AG10803 (cell line): ENCODE data around the gene CFAP107.
"Not testable (repeated sequence)": the region's sequence is repeated elsewhere in the genome, so short reads cannot be mapped to it uniquely, and the experiment has no call there.

ENCODE experiments used
- DNase-seq: peaks from one replicate; pipeline ENCODE4 v3.0.0; 2010; ENCODE audit warnings: low read depth
- H3K4me3 ChIP-seq: 2 replicates; pipeline ENCODE4 v1.5.1; 2011; ENCODE audit warnings: mild to moderate bottlenecking, low read length, control low read depth
- TF ChIP-seq, protein P1 (sequence below): conservative IDR thresholded peaks from 2 replicates; pipeline ENCODE4 v1.5.1; 2011; ENCODE audit warnings: mild to moderate bottlenecking, low read length, control low read depth, inconsistent platforms

CFAP107 gene

DNA sequence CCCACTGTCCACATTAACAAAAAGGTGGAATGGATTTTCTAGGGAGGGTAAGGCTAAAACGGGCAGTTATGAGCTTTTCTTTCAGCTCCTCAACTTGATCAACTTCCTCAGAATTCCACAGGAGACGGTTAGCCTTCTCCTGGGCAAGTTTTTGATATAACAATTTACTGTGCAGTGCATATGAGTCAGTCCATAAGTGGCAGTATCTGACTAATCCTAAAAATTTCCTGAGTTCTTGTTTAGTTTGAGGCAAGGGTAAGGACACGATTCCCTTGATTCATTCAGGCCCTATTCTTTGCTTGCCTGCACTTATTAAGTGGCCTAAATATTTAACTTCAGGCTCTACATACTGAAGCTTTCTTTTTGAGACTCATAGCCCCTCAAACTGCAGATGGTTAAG lies 36.3 kb upstream of the CFAP107 start:
- no peak overlapping the region for H3K4me3 ChIP-seq
- DNase-seq = peak; percentile 64
- TF ChIP-seq, protein P1, sequence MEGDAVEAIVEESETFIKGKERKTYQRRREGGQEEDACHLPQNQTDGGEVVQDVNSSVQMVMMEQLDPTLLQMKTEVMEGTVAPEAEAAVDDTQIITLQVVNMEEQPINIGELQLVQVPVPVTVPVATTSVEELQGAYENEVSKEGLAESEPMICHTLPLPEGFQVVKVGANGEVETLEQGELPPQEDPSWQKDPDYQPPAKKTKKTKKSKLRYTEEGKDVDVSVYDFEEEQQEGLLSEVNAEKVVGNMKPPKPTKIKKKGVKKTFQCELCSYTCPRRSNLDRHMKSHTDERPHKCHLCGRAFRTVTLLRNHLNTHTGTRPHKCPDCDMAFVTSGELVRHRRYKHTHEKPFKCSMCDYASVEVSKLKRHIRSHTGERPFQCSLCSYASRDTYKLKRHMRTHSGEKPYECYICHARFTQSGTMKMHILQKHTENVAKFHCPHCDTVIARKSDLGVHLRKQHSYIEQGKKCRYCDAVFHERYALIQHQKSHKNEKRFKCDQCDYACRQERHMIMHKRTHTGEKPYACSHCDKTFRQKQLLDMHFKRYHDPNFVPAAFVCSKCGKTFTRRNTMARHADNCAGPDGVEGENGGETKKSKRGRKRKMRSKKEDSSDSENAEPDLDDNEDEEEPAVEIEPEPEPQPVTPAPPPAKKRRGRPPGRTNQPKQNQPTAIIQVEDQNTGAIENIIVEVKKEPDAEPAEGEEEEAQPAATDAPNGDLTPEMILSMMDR = no peak

DNA sequence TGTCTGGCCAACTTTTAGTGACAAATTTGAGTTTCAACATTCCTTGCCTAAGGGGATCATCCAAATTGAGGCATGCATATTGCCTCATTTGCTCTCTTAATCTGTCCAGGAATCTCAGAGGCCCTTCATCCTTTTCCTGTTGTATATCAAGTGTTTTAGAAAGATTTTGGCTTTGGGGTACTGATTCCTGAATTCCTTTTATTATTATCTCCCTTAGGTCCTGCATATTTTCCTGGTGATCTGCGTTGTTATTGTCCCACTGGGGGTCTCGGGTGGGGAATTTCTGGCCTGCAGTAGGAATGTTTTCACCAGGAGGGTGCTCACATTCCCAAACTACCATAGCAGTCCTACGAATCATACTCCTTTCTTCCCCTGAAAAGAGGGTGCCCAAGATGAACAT lies 34.5 kb upstream of the CFAP107 start:
- peak; percentile 84 for DNase-seq
- TF ChIP-seq, protein P1 = no peak
- H3K4me3 ChIP-seq = no peak overlapping the region

DNA sequence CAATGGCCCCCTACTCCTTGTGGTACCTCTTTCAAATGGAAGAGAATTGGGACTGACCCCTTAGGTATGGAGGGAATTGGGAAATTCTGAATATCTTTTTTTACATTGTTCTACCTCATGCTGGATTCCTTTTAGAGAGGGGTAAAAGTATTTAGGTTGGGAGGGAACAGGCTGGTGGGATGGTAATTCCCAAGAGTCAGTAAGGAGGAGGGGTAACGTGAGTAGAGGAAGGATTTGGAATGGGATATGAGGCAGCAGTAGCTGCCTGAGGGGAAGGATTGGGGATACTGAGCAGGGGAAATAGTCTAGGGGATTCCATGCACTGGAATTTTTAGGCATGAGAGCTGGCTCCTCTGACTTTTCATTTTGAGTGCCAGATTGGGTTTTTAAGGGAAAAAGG lies 33.9 kb upstream of the CFAP107 start:
- no peak overlapping the region for H3K4me3 ChIP-seq
- TF ChIP-seq, protein P1 = no peak
- peak; percentile 49 for DNase-seq

DNA sequence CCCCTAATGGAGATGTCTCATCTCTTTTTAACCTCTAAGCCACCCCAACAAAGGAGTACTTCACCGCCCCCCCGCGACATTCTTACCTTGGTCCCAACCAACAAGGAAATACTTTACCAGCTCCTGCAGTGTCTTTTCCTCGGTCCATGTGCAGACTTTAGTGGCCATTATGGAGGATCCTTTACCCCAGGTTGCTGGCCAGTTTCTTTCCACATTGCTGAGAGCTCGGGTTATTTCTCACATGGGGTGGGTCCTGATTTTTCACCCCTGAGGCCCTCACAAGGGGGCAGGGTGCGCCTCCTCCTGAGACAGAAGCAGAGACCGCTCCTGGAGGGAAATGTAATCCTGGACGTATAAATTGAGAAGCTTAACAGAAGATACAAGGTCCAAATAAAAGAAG lies 33.1 kb upstream of the CFAP107 start:
- no peak for DNase-seq
- TF ChIP-seq, protein P1 = no peak
- H3K4me3 ChIP-seq = no peak overlapping the region

DNA sequence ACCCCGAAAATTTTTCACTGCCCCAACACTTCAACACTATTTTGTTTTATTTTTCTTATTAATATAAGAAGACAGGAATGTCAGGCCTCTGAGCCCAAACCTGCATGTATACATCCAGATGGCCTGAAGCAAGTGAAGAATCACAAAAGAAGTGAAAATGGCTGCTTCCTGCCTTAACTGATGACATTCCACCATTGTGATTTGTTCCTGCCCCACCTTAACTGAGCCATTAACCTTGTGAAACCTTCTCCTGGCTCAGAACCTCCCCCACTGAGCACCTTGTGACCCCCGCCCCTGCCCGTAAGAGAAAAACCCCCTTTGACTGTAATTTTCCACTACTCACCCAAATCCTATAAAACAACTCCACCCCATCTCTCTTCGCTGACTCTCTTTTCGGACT lies 32.3 kb upstream of the CFAP107 start:
- H3K4me3 ChIP-seq, DNase-seq: not testable (repeated sequence)

DNA sequence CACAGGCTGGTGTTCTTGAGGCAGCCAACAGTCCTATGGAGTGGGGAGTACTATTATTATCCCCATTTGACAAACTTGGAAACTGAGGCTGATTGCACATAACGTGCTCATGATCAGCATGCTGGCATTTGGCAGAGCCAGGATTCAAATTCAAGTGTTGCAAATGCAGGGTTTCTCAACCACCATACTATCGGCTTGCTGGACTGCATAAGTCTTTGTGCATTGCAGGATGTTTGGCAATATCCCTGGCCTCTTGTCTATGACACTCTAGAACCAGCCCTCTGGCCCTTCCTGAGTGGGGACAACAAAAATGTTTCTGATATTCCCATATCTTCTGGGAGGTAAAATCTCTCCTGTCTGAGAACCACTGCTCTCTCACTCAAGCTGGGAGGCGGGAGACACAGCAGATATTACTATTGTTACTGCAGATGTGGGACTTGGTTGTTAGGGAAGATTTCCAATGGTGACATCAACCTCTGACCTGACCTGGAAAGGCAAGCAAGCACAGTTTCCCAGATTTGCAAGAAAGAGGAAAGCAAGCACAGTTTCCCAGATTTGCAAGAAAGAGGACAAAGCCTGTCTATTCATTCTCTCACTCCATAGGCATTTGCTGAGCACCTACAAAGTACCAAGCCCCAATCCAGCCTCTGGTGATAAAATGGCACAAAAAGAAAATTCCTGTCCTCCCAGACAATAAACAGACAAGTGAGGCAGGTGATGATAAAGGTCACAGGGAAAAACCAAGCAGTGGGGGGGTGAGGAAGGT lies 31.1 kb upstream of the CFAP107 start:
- no peak overlapping the region for H3K4me3 ChIP-seq
- DNase-seq = peak; percentile 65
- TF ChIP-seq, protein P1 = no peak

DNA sequence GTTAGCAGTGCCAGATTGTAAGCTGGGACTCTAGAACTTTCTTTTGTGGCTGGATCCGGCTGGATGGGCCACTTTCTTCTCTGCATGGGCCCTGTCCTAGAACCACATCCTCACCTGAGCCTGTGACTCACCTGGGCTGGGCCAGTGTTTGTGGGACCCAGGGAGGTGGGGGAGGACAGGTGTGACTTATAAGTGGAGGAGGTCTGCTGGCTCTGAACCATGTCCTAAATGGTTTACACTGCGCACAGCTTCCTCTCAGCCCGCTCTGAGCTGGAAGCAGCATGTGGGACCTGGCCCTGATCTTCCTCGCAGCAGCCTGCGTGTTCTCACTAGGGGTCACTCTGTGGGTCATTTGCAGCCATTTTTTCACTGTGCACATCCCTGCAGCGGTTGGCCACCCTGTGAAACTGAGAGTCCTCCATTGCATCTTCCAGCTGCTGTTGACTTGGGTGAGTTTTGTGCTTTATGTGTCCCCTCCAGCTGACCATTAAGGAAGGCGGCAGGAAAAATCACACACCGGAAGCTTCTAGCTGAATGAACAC lies 30.0 kb upstream of the CFAP107 start, which contains the start of gene AADACL3:
AADACL3 (plus strand) TSS at position 215 of the 542 bp plus-strand sequence; CDS start at position 282, 67 bp downstream.
- no peak within 1 kb of the TSS for H3K4me3 ChIP-seq
- DNase-seq = no peak
- TF ChIP-seq, protein P1 = no peak
